ENCODE results near the gene POLH.
"Not testable (repeated sequence)": the region's sequence is repeated elsewhere in the genome, so short reads cannot be mapped to it uniquely, and the experiment has no call there.

POLH gene

DNA sequence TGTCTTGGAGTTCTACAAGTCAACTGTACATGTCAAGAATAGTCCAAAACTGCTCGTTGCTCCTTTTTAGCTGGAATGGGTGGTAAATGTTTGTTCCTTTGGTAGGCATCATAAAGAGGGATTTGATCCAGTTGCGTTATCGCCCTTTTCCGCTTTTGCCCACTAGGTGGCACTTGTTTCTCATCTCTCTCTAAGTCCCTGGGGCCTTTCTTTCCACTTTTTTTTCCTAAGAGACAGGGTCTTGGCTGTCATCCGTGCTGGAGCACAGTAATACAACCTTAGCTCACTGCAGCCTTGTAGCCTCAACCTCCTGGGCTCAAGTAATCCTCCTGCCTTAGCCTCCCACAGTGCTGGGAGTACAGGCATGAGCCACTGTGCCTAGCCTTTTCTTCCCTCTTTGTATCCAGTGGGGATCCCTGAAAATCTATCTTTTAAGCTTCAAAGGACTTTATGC is 32.4 kb downstream of the POLH start:
- peak; percentile 48 for DNase-seq

DNA sequence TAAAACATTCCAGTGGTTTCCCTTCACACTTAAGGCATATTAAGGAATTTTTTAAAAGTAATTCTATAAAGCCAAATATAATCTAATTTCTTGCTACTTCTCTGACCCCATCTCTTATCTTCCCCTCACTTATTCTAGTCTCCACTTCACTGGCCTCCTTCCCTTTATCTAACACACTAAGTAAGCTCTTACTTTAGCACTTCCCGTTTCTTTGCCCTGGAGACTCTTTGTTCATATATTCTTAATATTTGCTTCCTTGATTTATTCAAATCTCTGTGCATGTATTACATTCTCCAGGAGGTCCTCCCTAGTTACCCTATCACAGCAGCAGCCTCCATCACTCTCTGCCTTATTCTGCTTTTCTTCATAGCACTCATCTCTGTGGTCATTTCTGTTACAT is 32.8 kb downstream of the POLH start:
- DNase-seq, result no peak

DNA sequence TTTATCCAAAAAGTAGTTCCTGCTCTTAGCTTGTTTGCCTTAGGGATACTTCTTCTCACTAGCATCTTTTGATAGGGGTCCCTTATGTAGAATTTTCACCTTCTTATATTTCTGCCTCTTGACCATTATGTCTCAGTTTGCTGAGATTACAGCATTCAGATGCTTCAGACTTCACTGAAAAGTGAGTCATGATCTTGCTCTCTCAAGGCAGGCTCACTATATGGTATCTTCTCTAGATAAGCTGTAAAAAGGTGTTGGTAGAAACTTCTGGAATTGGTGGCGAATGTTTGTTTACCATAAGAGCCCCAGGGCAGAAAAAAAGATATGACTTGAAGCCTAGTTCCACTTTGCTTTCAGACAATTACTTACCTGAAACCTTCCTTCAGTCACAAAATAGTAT is 33.4 kb downstream of the POLH start:
- DNase-seq, result no peak

DNA sequence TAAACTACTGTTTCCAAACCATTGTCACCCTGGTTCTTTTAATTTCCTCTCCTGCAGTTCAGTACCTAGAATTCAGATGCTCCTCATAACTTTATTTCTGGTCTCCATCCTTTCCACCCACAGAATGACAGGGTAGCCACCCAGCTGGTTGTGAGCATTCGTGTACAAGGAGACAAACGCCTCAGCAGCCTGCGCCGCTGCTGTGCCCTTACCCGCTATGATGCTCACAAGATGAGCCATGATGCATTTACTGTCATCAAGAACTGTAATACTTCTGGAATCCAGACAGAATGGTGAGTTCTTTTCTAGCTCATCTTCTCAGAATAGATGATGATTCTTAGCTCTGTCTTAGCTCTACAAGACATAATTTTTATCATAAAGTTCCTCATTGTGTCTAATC is 34.4 kb downstream of the POLH start:
- no peak for DNase-seq

DNA sequence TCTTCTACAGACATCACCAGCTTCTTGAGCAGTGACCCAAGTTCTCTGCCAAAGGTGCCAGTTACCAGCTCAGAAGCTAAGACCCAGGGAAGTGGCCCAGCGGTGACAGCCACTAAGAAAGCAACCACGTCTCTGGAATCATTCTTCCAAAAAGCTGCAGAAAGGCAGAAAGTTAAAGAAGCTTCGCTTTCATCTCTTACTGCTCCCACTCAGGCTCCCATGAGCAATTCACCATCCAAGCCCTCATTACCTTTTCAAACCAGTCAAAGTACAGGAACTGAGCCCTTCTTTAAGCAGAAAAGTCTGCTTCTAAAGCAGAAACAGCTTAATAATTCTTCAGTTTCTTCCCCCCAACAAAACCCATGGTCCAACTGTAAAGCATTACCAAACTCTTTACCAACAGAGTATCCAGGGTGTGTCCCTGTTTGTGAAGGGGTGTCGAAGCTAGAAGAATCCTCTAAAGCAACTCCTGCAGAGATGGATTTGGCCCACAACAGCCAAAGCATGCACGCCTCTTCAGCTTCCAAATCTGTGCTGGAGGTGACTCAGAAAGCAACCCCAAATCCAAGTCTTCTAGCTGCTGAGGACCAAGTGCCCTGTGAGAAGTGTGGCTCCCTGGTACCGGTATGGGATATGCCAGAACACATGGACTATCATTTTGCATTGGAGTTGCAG is 37.9 kb downstream of the POLH start:
- no peak for DNase-seq

DNA sequence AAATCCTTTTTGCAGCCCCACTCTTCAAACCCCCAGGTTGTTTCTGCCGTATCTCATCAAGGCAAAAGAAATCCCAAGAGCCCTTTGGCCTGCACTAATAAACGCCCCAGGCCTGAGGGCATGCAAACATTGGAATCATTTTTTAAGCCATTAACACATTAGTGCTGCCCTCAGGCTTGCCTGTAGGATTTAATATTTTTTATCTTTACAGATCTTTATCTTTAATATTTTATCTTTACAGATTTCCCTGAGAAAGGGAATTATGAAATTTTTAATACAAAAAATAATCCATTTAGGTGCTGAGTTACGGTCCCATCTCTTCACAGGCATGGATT is 38.4 kb downstream of the POLH start:
- no peak for DNase-seq

DNA sequence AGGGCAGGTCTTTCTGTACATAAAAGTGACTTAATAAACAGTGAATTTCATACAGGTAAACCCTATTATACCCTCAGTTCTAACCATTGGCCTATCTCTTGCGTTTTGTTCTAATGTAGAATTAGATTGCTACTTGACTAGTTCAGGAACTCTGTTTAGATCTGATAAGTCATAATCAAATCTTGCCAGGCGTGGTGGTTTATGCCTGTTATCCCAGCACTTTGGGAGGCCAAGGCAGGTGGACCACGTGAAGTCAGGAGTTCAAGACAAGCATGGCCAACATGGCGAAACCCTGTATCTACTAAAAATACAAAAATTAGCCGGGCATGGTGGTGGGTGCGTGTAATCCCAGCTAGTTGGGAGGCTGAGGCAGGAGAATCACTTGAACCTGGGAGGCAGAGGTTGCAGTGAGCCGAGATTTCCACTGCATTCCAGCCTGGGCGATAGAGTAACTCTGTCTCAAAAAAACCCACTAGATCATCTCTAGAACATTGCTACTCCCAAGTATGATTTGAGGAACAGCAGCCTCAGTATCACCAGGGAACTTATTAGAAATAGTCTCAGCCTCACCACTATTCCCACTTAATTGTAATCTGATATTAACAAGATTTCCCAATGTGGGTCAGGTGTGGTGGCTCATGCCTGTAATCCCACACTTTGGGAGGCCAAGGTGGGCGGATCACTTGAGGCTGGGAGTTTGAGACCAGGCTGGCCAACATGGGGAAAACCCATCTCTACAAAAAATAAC is 40.9 kb downstream of the POLH start:
- no peak for DNase-seq

DNA sequence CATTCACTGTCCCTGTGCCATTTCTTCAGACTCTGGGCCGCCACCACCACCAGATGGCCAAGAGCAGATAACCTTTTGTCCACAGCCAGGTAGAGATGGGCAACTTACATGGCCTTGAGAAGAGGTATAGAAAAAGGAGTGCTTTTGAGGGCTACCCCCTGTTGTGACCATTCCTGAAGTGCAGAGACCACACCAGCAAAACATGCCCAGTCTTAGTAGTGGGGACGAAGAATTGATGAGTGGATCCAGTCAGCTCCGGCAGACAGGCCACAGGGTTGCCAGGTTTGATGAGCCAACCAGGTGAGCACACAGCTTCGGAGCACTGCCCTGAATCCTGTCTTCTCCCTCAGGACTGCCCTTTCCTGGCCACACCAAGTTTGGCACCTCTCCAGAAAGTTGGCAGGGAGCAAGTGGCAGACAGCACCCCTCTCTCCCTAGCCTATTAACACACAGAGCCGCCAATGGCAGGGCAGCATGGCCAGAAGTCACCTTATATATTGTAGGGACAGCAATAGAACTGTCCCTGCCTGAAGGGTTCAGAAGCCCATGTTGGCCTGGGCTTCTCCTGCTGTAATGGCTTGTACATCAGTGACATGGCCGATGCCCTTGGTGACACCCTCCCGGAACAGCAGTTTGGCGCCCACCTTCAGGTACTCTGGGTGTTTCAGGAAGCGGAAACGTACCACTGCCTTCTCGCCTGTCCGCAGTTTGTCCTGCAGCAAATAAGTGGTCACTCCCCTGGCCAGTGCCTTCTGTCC is 45.3 kb downstream of the POLH start:
- DNase-seq, result no peak

DNA sequence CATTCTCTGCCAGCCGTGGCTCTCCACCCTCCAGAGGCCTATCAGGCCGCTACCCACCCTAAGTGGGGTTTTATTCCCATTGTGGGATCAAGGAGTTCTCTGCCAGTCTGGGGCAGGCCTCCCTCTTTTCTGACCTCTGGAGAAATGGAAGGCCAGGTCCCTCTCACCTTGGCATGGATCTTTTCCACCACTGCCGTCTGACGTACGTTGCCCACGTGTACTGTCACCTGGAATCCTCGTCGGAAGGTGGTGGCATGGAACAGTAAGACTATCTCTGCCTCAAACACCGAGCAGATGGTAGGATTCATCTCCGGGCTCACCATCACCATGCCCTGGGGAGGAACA is 45.8 kb downstream of the POLH start:
- DNase-seq, result no peak

DNA sequence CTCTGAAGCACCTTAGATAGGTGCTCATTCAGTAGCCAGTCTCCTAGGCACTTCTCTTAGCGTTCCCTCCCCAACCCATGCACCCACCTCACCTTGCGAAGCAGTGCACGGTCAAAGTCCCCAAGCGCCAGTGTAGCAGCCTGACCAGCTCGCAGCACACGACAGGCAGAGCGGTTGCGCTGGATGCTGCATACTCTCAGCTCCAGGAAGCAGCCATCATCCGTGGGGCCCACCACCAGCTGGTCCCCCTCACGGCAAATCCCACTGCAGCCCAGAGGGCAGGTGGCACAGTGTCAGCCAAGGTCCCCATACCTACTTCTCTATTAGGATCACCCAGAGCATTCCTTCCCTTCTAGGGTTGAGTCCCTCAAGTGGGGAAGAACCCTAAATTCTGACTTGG is 46.6 kb downstream of the POLH start:
- no peak for DNase-seq

DNA sequence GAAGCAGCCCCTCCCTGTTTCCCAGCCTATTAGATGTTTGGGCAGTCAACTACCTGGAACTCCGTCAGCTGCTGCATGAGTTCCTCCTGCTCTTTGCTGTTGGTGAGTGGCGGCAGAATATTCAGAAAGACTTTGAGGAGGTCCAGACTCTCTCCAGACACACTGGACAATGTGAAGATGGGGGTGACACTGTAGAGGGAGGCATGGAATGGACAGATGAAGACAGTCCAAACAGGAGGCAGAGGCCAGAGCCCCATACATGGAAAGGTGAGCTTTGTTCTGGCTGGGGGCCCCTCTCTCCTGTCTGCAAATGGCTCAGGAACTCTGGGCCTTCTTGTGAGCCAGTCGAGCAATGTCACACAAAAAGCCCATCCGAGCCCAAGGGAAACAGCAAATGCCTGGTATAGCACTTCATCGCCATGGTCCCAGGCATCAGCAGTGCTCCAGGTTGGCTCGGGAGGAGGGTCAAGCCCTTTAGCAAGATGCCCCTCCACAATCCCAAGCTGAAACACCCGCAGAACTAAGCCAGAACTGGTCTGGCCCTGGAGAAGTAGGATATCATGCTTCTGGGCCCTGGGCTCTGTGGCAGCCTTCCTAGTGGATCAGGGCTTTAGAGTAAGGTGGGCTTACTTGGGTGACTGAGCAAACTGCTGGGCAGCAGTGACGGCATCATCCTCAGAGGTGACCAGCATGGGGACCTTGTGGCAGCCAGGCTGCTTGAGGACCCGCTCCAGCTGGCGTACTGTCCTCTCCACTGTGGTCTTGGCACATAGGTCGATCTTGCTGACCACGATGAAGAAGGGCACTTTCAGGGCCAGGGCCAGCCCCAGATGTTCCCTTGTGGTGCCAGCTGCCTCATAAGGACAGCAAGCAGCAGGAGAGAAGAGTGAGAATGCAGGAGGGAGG is 48.1 kb downstream of the POLH start:
- no peak for DNase-seq

DNA sequence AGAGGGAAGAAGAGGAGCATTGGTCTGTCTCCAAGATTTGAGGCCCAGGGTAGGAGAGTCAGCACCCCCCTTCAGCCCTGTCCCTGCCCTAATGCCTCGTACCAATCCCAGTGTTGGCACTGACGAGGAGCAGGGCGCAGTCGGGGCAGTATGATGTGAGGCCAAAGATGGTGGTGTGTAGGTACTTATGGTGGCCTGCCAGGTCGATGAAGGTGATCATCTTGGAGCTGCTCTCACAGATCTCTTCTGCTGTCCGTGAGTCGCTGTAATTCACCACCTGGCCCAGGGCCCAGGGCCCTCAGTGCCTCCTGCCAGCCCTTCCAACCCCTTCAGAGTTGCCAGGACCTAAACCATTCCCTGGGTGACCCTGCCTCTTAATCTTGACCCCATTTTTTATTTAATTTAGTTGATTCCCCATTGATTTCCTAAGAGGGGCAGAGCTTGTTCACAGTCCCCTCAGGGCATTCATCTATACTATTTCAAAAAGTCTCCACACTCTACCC is 48.9 kb downstream of the POLH start:
- DNase-seq, result no peak

DNA sequence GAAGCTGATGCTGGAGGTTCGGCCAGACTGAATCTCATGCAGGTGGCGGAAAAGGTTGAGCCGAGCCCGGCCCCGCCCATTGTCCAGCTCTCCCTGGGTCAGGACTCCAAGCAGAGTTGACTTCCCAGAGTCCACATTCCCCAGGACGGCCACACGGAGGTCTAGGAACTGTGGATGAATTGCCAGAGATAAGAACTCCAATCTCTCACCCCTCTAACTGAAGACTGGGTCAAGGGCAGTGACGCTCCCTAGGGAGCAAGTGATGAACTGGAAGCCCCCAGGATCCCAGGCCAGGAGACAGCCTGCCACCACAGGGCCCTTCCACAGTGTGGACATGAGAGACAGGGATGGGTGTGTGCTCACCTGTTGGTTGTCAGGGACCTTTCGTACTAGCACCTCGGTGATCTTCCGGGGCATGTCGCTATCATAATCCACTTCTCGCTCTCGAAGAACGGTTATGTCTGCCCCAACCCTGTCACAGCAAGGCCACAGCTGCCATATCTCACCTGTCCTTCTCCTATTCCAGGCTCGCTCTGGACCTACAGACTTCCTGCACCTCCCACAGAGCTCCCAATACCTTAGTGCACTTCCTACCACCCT is 49.5 kb downstream of the POLH start:
- DNase-seq, result no peak

DNA sequence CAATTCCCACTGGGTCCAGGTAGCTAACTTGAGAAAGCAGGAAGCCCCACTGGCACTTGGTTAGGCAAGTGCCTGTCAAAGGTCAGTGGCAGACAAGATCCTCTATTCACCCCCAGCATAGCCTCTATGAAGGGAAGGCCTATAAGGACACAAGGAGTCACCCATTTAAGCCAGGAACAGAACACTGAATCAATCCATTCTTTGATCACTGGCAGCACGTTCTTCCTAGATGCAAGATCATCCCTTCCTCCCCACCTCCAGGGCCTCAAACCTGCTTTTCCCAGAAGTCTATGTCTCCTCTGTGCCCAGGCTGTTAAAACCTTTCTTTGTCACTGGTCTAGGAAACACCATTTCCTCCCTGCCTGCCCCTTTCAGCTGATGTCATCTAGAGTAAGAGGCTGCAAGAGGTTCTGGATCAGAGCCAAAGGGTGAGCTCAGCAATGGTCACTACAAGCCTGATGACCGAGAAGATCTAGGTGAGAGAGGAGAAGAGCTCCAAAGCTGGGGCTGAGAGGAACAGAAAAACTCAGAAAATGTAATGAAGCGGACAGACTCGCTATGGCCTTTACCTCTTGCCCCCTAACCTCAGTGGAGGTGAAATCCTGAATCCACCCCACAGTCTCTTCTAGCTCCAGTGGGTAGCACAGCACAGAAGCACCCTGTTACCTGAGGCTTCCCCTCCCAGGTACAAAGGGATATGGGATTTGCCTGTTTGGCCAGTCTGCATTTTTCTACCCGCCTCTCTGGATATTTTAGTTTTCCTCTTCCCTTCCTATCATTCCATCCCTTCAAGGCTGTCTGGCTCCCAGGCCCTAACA is 51.2 kb downstream of the POLH start:
- no peak for DNase-seq

DNA sequence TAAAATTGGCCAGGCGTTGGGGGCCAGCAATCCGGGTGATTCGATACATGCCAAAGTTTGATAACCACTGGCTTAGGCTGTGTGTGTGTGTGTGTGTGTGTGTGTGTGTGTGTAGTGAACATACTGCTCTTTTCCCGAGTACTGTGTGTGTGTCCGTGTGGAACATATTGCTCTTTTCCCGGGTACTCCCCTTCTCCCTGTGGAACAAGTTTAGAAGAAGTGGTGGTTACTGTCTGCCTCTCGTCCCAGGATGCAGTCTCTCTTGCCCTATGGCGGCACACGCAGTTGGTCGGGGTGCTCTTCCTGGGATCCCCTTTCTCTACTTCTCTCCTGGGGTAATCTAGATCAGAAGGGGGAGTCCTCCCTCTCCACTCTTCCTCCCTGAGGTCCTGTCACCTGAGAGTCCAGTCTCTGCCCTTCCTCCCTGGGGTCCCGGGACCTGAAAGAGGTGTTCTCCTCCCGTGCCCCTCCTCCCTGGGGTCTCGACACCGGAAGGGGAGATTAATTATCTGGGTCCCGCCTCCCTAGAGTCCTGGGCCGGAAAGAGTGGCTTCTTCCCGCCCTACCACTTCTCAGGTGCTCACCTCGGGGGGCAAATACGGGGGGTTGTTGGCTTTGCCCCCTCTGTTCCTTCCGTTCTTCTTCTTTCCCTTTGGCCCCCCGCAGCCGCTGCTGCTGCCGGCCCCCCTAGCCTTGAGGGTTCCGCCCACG is 52.6 kb downstream of the POLH start:
- DNase-seq, result peak; percentile 21

DNA sequence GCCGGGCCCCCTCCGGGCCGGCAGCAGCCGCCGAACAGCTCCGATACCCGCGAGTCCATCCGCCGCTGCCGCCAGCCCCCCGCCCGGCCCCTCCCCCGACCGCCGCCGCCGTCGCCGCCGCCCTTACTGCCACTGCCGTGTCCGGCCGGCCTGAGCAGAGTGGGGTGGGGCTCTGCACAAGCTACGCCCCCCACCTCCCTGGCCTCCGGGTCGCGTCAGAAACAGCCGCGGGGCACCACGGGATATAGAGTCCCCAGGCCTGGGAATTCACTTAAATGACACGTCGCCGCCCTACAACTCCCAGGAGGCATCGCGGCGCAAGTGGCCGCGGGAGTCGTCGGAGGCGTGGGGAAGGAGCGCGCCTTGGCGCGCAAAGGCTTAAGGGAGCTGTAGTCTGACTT is 53.1 kb downstream of the POLH start, which contains the start of gene GTPBP2:
Gene GTPBP2, minus strand, starts transcription at position 161 of the 401 bp plus-strand sequence. Its CDS starts 102 bp downstream, at position 59.
- DNase-seq, result peak; percentile 91

DNA sequence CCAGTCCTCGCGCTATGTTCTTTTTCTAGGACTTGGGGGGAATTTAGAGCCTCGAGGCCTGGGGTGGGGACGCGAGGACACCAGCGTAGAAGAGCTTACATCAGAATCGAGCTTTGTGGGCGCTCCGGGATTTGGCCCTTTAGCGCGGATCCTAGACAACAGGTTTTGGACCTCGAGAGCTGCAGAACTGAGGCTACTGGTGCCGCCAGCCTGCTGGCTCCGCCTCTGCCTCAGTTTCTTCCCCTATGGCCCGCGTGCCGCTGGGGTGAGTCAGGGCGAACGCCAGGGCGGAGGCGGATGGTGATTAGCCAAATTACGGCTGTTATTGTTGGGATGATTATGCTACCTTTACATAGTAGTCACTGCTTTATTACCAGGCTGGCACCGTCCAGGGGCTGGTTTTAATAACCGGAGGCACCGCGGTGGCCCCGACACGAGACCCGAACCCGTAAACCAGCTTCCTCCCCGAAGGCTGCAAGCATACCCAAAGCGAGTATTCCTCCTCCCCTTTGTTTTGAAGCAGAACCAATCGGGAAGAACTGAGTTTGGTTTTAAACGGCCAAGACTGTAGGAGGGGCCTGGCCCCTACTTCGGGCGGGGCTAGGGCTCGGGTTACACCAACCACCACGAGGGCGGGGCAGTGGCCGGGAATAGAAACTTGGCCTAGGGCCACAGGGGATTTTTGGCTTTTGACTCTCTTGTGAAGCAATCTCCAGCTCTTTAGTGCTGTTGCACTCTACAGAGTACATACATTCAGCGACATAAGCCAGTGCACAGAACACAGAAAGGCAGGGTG is 53.7 kb downstream of the POLH start:
- peak; percentile 78 for DNase-seq

DNA sequence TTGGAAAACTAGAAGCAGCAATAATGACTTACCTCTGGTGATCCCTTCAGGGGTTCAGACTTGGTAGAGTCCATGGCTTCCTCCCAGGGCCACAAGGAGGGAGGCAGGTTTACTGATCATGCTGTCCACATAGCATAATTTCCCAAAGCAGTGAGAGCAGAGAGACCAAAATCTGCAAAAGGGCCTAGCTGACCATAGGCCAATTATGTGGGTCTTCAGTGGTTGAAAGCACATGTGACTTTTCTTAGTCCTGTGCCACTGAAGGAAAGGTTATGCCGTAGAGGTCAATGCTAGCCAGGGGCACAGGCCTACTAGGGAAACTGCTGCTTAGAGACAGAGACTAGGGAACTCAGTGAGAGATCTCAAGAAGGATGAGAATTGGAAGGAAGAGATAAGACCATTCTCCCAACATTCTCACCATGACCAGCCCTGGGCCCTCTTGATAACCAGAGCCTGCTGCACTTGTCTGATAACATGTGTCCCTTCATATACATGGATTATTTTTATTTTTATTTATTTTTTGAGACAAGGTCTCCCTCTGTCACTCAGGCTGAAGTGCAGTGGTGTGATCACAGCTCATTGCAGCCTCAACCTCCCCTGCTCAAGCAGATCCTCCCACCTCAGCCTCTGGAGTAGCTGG is 55.1 kb downstream of the POLH start:
- no peak for DNase-seq

DNA sequence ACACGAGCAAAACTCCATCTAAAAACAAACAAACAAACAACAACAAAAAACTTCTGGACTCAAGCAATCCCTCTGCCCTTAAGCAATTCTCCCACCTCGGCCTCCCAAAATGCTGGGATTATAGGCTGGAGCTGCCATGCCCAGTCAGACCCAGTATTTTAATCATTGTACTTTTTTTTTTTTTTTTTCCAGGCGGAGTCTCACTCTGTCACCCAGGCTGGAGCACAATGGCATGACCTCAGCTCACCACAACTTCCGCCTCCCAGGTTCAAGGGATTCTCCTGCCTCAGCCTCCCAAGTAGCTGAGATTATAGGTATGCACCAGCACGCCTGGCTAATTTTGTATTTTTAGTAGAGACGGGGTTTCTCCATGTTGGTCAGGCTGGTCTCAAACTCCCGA is 57.0 kb downstream of the POLH start:
- not testable (repeated sequence) for DNase-seq
